GM19351 (cell line): ENCODE measurements around the gene MYADML2.
A peak's percentile ranks its signal among the peaks of the same experiment; 100 is the strongest.

Experiments used
- ATAC-seq: cut with Tn5 transposase; IDR thresholded peaks from one replicate; pipeline ENCODE4 v1.9.1; 2021; ENCODE audit warnings: mild to moderate bottlenecking, moderate library complexity; ENCODE audit not compliant: unreplicated experiment

Gene MYADML2

DNA sequence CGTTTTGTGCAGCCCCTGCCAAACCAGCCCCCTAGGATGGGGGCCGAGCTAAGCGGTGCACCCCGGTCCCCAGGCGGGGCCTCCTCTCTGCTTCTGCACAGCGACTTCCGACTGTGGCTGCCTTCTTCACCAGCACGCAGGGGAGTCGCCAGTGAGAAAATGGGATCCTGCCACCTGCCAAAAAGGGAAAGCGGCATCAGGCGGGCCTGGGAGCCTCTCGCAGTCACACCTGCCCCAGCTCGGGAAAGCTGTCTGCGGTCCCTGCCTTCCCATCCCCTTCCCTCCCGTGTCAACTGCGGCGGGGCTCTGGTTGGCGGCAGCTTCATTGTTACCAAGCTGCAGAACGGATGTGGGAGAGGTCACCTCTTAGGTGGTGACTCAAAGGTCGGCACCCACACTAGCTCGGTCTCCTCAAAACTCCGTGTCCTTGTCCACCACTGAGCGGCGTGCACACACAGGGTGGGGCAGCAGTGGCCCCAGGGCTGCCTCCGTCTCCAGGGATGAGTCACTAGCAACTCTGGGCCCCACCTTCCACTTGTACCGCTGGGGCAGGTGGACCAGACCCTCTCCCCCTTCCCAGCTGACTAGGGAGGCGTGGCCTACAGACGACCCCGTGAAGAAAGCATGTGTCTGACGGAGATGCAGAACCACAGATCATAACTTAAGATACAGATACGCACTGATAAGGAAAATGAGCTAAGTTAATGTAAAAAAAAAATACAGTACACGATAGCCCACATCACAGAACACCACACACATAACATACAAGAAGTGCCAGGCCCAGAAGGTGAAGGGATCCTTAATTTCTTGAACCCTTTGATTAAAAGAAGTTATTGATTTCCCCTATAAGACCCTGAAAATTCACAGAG, 34.4 kb downstream of the MYADML2 start:
- no peak for ATAC-seq

DNA sequence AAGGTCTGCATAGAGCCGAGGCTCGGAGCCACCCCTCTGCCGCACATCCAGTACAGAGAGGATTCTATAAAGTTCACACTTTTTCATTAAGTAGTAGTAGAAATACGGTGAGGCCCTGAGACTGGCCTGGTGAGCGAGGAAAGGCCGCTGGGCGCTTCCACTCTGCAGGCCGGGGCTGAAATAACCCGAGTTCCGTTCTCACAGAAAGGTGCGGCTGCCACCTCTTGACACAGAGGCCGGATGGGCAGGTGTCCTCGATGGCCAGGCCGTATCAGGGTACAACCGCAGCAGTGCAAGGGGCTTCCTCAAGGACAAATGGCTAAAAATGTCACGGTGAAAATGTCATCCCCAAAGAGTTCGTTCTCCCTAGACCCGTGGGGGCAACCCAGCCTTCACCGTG, 35.1 kb downstream of the MYADML2 start:
- no peak for ATAC-seq

DNA sequence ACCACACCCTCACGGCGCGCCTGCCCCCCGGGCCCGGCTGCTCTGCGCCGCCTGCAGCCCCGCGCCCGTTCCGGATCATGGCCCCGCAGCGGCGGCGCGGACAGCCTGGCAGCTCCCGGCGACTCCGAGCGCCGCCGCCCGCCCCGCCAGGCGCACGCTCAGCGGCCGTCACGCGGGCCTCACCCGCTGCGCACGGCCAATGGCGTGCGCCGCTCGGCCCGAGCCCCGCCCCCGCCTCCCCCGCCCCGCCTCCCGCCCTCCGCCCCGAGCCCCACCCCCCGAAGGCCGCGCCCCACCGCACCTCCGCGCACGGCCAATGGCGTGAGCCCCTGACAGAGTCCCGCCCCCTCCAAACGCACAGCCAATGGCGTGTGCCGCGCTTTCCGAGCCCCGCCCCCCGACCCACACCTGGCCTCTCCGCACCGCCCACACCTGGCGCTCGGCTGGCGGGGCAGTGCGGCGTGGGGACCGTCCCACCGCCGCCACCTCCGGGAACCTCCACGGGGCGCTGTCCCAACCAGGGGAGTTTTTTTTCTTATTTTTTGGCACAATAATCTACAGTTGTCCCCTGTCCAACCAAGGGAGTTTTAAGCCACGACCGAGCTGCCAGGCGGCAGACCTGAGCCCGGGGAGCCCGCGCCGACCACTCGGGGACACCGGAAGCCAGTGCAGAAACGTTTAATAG, 35.6 kb downstream of the MYADML2 start, which contains the start of gene PCYT2:
Gene PCYT2 (minus strand): TSS at position 123 of the 685 bp plus-strand sequence. CDS start 44 bp downstream, at position 79.
- peak; percentile 89 for ATAC-seq

DNA sequence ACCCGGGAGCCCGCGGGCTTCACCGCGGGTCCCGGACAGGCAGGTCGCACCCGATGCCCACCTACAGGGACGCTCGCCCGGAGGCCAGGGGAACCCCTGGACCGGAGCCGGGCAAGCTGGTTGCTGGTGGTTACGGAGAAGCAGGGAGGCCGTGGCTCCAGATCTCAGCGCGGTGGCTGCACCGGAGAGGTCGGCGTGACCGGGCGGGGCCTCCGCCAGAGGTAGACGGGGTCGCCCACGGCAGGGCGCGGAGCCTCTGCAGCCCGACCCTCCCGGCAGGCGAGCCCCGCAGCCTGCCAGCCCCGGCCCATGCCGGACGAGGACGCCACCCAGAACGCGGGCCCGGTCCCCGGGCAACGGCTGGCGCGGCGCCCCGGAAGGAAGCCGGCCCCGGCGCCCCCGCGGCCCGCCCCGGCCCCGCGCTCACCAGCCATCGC, 36.2 kb downstream of the MYADML2 start:
- peak; percentile 28 for ATAC-seq

DNA sequence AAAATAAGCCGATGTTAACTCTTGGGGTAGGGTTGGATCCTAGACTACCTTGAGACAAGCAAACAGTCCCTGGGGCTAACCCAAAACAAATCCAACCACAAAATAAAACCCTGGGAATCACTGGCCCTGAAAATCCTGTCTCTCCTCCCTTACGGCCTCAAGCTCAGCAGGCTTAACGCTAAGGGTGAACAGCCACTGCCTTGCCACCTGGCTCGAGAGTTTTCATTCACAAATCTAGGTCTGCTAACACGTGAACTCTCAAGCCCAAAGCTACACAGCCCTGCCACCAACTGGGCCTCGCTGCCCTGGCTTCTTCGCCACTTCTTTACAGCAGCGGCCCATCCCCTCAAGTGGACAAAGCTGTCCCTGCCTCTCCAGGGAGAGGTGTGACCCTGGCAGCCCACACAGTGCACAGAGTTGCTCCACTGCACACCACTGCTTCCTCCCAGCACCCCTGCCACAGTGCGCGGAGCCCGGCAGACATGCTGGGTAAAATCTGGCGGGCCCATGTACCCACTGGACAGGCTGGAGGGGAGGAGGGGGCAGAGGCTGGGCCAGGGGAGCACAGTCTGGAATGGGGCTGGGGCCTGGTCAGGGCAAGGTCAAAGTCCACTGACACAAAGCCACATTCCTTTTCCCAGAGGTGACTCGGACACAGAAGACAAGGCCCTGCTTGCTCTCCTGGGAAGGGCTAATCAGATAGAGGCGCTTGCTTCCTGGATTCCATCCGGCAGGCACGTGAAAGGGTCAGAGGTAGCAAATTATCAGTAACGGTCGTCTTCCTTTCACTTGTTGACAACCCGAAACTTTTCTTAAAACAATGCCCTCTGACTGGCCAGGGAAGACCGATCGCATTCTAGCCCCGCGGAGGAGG, 36.8 kb downstream of the MYADML2 start:
- no peak for ATAC-seq

DNA sequence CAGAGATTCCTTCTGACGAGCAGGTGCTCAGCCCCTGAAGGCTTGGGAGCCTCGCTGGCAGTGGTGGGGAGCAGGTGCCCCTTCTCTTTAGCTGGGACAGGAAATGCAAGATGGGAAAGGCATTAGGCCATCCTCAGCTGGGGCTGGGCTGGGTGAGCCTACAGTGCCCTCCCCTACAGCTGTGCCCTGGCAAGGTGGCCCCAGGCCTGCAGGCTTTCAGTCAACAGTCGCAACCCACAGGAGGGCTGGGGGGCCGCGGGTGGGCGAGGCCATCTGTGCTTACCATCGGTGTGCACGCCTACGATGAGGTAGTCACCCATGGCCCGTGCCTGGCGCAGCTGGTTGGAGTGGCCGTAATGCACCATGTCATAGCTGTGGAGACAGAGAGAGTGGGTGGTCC, 37.8 kb downstream of the MYADML2 start:
- ATAC-seq, result no peak

DNA sequence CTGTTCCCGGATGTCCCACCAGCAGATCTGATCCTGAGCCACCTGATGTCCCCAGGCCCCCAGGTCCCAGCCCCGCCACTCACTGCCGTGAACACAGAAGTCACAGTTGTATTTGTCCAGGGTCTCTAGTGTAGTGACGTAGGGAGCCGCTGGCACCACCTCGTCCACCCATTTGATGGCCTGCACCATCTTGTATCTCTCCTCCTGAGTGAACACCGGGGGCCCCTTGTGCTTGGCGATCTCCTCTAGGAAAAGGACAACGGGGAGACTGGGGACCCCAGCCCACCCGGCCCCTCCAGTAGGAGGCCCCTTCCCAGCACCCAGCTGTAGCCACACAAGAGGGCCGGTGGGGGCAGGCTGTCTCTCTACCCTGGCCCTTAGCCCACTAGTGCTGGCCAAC, 38.2 kb downstream of the MYADML2 start:
- no peak for ATAC-seq

DNA sequence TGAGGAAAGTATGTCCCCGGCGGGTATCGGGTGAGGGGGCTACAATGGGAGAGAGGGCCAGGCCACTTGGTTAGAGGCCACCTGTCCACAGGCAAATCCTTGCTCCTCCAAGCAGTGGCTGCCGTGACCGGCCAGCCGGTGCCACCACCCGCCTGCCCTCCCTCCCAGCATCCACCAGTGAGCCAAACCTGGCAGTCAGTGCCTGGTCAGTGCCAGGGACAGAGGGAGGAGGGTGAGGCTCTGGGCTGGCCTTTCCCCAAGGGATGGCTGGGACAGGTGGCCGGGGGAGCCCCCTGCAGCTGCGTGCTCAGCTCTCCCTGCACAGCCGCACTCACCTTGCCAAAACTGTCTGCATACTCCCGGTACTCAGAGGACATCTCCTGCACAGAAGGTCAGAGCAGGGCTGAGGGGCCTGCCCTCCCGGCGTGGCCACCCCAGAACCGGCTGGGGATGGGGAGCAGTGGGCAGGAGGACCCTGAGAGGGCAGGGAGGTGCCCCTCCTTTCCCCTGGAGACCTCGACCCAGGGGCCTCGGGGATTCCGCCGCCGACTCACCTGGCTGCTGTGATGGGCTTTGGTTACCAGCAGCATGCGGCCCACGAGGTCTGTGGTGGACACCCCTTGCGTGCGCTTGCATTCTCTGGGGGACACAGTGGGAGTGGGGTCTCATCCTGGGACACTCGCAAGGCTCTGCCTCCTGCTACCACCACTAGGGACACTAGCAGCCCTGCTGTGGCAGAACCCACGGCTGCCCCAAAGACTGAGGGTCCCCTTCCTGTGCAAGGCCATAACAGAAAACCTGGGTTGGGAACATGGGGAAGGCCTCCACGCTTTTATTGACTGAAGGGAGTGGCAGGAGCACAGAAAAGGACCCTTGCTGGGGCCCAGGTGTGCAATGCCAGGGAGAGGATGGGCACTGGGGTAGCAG, 39.6 kb downstream of the MYADML2 start:
- no peak for ATAC-seq

DNA sequence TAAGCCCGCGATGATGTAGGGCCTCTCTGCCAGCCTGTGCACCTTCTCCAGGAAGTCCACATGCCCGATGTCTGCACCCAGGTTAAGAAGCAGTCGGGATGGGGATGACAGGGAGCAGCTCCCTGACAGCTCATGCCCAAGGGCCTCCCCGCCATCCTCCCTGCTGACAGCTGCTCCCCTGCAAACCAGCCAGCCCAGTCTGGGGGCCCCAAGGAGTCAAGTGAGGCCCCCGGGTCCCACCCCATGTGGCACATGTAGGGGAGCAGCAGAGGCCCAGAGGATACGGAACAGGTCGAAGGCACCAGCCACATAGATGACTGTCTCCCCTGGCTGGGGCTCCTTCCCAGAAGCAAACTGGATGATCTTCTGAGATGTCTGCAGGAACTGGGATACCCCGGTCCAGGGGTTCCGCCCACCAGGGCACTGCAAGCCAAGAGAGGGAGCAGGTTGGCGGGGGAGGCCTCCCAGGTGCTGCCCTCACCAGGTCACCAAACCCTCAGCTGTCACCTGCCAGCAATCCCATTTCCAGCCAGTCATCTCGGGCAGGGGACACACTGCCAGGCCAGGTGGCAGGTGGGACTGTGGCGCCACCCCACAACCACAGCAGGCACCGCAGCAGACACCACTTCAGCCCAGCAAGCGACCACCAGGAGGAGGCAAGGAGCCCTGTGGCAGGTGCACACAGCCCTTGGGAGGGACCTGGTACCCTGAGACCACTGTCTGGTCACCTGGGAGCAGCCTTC, 40.4 kb downstream of the MYADML2 start:
- no peak for ATAC-seq

DNA sequence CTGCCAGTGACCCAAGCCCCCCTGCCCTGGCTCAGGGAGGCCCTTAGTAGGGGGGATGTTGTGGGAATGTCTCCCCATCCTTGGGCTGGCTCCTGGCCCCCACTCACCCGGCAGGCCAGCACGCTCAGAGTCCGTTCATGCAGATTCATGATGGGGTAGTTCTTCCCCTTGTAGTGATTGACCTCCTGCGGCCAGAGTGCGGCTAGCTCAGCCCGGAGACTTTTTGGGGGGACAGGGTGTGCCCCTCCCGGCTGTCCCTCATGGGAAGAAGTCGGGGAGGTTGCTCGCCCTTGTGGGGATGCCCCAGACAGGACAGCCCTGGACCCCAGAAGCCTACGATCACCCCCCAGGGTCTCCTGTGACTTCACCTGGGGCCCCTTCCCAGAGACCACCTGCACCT, 41.0 kb downstream of the MYADML2 start:
- no peak for ATAC-seq

DNA sequence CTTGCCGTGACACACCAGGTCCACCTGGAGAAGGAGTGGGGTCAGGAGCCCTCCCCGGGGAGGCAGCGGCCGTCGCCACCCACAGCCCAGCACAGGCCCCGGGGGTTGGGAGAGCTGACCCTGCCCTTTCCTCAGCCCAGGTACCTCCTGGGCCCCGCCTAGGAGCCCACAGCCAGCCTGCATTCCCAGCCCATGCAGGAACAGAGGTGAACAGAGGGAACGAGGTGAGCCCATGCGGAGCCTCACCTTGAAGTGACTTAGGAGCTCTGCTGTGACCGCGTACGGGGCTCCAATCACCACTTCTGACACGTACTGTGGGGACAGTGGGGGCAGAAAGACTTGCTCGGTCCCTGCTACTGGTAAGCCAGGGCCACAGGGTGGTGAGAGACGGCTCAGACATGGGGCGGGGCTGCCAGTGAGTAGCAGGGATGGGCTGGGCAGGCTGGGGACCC, 41.6 kb downstream of the MYADML2 start:
- ATAC-seq, result no peak

DNA sequence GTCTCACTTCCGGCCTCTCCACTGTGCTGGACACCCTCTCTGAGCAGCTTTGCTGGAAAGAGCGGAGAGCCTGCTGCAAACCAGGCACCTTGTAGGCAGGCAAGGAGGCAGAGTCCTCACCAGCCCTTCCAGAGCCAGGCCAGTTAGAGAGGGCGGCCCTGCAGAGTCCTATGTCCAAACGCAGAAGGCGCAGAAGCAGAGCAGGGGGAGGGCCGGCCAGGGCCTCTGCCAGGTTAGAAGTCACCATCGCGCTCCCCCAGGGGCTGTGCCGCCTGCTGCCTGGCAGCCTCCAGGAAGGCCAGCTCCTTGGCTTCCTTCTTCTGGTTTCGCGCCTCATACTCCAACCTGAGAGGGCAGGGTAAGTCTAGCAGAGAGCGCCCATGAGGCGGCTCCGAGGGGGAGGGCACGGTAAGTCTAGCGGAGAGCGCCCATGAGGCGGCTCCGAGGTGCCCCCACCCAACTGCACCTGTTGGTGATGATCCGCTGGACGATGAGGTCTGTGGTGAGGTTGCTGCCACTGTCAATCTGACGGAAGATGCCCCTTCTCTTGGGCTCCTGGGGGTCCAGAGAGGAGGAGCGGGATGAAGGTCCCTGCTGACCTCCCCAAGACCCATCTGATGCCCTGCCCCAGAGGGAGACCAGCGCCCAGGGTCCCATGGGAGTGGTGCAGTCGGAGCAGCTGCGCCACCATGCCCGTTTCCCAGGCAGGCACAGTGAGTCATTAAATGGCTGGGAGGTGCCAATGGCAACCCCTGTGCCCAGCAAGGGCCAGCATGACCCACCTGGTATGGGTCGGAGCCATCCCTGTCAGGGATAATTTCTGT, 42.2 kb downstream of the MYADML2 start:
- ATAC-seq, result no peak

DNA sequence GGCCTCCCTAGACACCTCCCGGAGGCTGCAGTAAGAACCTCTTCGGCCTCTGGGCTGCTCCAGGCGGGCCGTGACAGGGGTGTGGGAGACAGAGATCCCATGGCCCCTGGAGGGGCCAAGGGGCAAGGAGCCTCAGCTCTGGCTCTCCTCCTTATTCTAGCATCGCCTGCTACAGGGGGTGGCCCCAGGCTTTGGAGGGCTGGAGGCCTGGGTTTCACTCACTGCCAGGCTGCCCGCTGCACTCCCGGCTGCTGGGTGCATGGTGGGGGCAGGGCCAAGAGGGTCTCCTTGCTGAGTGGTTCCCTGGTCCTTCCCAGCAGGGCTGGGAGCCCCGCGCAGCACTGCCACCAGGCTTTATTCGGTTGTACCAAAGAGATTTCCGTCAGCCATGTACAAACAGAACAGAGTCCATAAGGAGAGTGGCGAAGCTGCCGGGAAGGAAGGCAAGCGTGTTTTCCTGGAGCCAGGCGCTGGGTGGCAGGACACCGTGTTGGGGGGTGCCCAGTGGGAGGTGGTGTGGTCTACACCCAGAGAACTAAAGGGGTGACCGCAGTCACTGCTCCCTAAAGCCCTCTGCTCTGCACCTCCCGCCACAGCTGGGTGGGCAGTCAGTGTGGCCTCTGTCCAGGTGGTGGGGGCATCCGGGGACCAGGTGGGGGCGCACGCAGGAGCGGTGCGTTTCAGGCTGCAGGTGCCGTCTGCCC, 43.0 kb downstream of the MYADML2 start:
- ATAC-seq, result no peak

DNA sequence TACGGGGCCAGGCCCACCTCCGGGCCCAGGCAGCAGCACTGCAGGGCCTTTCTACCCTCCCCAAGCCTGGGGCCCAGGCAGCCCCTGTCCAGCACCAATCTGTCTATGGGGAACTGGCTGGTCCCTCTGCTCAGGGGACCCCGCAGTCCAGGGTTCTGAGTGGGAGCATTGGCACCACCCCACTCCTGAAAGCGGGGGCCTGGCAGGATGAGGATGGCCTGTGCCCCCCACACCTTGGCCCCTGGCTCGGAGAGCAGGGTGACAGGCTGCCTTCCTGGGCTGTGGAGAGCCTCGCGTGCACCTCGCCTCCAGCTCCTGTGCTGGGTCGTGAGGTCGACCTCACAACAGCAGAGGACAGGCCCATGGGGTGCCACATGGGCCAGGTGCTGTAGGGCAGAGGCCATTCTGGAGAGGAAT, 43.6 kb downstream of the MYADML2 start:
- no peak for ATAC-seq

DNA sequence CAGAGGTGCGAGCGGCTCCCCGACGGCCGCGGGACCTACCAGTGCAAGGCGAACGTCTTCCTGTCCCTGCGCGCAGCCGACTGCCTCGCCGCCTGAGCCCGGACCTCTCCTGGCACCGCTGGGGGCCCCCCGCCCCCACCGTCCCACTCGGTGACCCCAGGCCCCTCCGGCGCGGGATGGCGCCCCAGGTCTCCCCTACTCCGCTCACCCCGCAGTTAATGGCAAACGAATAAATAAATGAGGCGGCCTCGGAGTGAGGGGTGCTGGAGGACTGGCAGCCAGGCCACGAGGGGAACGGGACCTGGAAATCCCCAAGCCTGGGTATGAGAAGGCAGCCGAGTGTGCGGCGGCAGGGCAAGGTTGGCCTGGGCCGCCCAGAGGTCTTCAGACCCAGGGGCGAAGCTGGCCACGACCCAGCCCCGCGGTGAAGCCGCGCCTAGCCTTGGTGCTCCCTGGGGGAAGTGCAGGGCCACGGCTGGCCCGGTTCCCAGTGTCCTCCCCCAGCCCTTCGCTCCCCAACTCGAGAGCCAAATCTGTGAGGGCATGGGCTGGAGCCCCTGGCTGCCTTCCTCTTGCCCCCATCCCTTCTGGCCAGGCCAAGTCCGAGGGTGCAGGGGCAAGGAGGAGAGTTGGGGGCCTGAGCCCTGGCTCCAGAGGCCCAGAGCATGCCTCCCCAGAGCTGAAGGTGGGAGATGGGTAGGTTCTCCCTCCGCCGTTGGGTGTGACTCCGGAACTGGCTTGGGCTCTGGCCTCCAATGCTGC, 44.2 kb downstream of the MYADML2 start:
- ATAC-seq, result no peak

DNA sequence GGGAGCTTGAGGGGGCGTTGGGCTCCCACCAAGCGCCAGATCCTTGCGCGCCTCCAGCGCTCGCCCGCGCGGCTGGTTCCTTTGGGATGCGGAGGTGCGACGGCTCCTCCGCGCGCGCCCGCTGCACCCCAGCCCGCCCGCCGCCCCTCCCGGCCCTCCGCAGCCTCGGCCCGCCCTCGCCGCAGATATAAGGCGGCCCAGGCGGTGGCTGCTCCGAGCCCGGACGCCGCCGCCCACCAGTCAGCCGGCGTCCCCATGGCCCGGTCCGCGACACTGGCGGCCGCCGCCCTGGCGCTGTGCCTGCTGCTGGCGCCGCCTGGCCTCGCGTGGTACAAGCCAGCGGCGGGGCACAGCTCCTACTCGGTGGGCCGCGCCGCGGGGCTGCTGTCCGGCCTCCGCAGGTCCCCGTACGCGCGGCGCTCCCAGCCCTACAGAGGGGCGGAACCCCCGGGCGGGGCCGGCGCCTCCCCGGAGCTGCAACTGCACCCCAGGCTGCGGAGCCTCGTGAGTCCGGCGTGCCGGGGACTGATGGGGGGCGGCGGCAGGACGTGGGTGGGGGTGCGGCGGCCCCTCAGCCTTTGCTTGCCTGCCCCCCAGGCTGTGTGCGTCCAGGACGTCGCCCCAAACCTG, 44.9 kb downstream of the MYADML2 start, which contains the start of gene NPB:
Gene NPB (plus strand): TSS at position 216 of the 630 bp plus-strand sequence. CDS start 40 bp downstream, at position 256.
- ATAC-seq, result no peak
